Fibroblast of mammary gland (primary cell): ENCODE measurements around the gene SYCP2L.

ENCODE experiments used
- DNase-seq: peaks from one replicate; pipeline ENCODE4 v3.0.0-alpha.2; 2010; ENCODE audit warnings: low read depth
- H3K4me3 ChIP-seq: 2 replicates; pipeline ENCODE4 v1.5.1; 2011; ENCODE audit warnings: low read depth, mild to moderate bottlenecking, low read length, moderate library complexity; ENCODE audit not compliant: control insufficient read depth
- CTCF ChIP-seq: conservative IDR thresholded peaks from 2 replicates; pipeline ENCODE4 v1.5.1; 2011; ENCODE audit warnings: low read depth, low read length, inconsistent platforms; ENCODE audit not compliant: control insufficient read depth, insufficient read depth

Gene SYCP2L

GRCh38 chr6:10933126-10933525, 46.3 kb downstream of the SYCP2L start:
- no peak overlapping the region for H3K4me3 ChIP-seq
- DNase-seq, result no peak
- TF ChIP-seq CTCF, result no peak

- no peak for DNase-seq
- no peak overlapping the region for H3K4me3 ChIP-seq
- no peak for TF ChIP-seq CTCF
Observed at GRCh38 chr6:10939840-10940239, 53.0 kb downstream of the SYCP2L start.

GRCh38 chr6:10945845-10946244, 59.0 kb downstream of the SYCP2L start:
- no peak for TF ChIP-seq CTCF
- H3K4me3 ChIP-seq, result no peak overlapping the region
- no peak for DNase-seq

- no peak for TF ChIP-seq CTCF
- DNase-seq, result no peak
- H3K4me3 ChIP-seq, result no peak overlapping the region
Observed at GRCh38 chr6:10947966-10948365, 61.1 kb downstream of the SYCP2L start.

GRCh38 chr6:10949579-10950490, 63.0 kb downstream of the SYCP2L start:
- TF ChIP-seq CTCF, result no peak
- no peak overlapping the region for H3K4me3 ChIP-seq
- DNase-seq, result no peak

GRCh38 chr6:10951675-10952282, 64.9 kb downstream of the SYCP2L start:
- peak; percentile 77 for TF ChIP-seq CTCF
- peak; percentile 64 for DNase-seq
- no peak overlapping the region for H3K4me3 ChIP-seq
